ENCODE data around the gene GOSR2.

GRCh38 chr17:46887717-46888116, 35.2 kb upstream of the GOSR2 start:
- TF ChIP-seq POLR2A (IDR thresholded peaks at IDR 0.05) (no peak), CTCF (IDR thresholded peaks at IDR 0.05) (no peak)

All from esophagus squamous epithelium (tissue), 4 donors.